A549 treated with dexamethasone at 1 μM for 4 hours (cell line): ENCODE data around the gene GLOD4. TPM values are rescaled to one million over a fixed set of nuclear protein-coding genes. Genes with fewer than 3 reads are reported as not detected.

Source experiments
- total RNA-seq: library from RNA; stranded (reverse); fragments of 200-300 nt; extraction: Qiagen RNA extraction; gene quantifications from 5 replicates; pipeline ENCODE4 v1.2.3, GENCODE V29; 2022

The GLOD4 gene
- 106 to 152 TPM (median 116 TPM) in 5 replicates for total RNA-seq

GRCh38 chr17:781805-782731, at the start of gene GLOD4, which contains the start of gene MRM3:
GLOD4 (minus strand) TSS chr17:782280; CDS start chr17:782255, 25 bp downstream.
MRM3 (plus strand) TSS chr17:782353; CDS start chr17:782379, 26 bp downstream.

GRCh38 chr17:752002-752619, 30.0 kb downstream of the GLOD4 start, which contains the start of gene GEMIN4:
GEMIN4 (minus strand) TSS chr17:752264; CDS start chr17:752142, 122 bp downstream.

GRCh38 chr17:732067-732901, 49.8 kb downstream of the GLOD4 start, which contains the start of gene TLCD3A:
TLCD3A (plus strand) TSS chr17:732596; CDS start chr17:732648, 52 bp downstream.

Other genes starting within 250 kb of the GLOD4 start
- 20.1 to 31.7 TPM (median 30.5 TPM) in 5 replicates for gene VPS53, start 67.4 kb downstream of the GLOD4 start, total RNA-seq
- gene TLCD3A, start 49.7 kb downstream of the GLOD4 start, total RNA-seq: 52.7 to 60.2 TPM (median 55.7 TPM) in 5 replicates
- gene GEMIN4, start 30.0 kb downstream of the GLOD4 start, total RNA-seq: 48.9 to 62.3 TPM (median 58.8 TPM) in 5 replicates
- 38.6 to 44.4 TPM (median 41.3 TPM) in 5 replicates for gene MRM3, start 73 bp upstream of the GLOD4 start, total RNA-seq
- 20.0 to 27.7 TPM (median 26.7 TPM) in 5 replicates for gene NXN, start 197.5 kb upstream of the GLOD4 start, total RNA-seq
- gene TIMM22, start 214.8 kb upstream of the GLOD4 start, total RNA-seq: 28.3 to 31.0 TPM (median 29.1 TPM) in 5 replicates